B cell (primary cell): ENCODE data around the gene ZFP2. TPM values are rescaled to one million over a fixed set of nuclear protein-coding genes. Genes with fewer than 3 reads are reported as not detected.
"Not testable (repeated sequence)": the region's sequence is repeated elsewhere in the genome, so short reads cannot be mapped to it uniquely, and the experiment has no call there.

Source experiments
- ATAC-seq: fragments of 200-7000 bp; cut with Tn5 transposase; one replicate; pipeline ENCODE4 v1.10.0; 2021; ENCODE audit warnings: low read depth, mild to moderate bottlenecking, moderate number of reproducible peaks, moderate library complexity
- CTCF ChIA-PET: fragments of 350-600 bp; sonication (Branson Sonifier 250); formaldehyde crosslinking; loops from one replicate; lab custom pipeline; 2021; ENCODE audit warnings: antibody characterized with exemption, inconsistent platforms; lab: Charles Lee
- POLR2A ChIA-PET: fragments of 350-600 bp; sonication (Branson Sonifier 250); formaldehyde crosslinking; loops from one replicate; lab custom pipeline; 2021; ENCODE audit warnings: antibody characterized with exemption; lab: Charles Lee
- DNase-seq: peaks from one replicate; pipeline ENCODE4 v3.0.0; 2013
- H2AFZ ChIP-seq: 2 replicates; pipeline ENCODE4 v1.6.1; 2012; ENCODE audit warnings: mild to moderate bottlenecking, low read depth, low read length; ENCODE audit not compliant: insufficient read depth, poor library complexity, severe bottlenecking
- H3K27ac ChIP-seq, 2 donors: 1 replicate in 1 of 2; 2 replicates in 1 of 2; pipeline ENCODE4 v1.5.1; 2012 to 2013; ENCODE audit warnings: low read length in 2 of 2, mild to moderate bottlenecking in 2 of 2, moderate library complexity in 1 of 2
- H3K27me3 ChIP-seq, 4 experiments: fragments of 200-600 bp in 1 of 4; sonication (generic) in 1 of 4; replicated peaks in 1 of 4; 1 replicate in 2 of 4; 2 replicates in 2 of 4; pipeline versions ENCODE4 v1.6.1 to v1.7.0; 2013 to 2016; ENCODE audit warnings: low read length in 3 of 4, mild to moderate bottlenecking in 2 of 4, mixed read lengths in 1 of 4, moderate library complexity in 1 of 4; ENCODE audit not compliant: insufficient read depth in 4 of 4, control insufficient read depth in 3 of 4; ENCODE audit errors: control extremely low read depth in 1 of 4
- H3K36me3 ChIP-seq, 2 experiments: replicated peaks in 1 of 2; 1 replicate in 1 of 2; 2 replicates in 1 of 2; pipeline versions ENCODE4 v1.6.1 to v1.7.1; 2013; ENCODE audit warnings: low read length in 1 of 2; ENCODE audit not compliant: insufficient read depth in 2 of 2, control insufficient read depth in 1 of 2; ENCODE audit errors: control extremely low read depth in 1 of 2, extremely low read depth in 1 of 2
- H3K4me1 ChIP-seq, 2 donors: fragments of 200-600 bp in 1 of 2; sonication (generic) in 1 of 2; 1 replicate in 1 of 2; 2 replicates in 1 of 2; pipeline versions ENCODE4 v1.5.1 to v1.6.1; 2013 to 2017; ENCODE audit warnings: low read length in 2 of 2; ENCODE audit not compliant: control insufficient read depth in 2 of 2, insufficient read depth in 2 of 2
- H3K4me2 ChIP-seq: replicated peaks from 2 replicates; pipeline ENCODE3; 2012; ENCODE audit warnings: mild to moderate bottlenecking, low read depth, low read length; ENCODE audit not compliant: poor library complexity, severe bottlenecking
- H3K4me3 ChIP-seq, 5 experiments: fragments of 200-600 bp in 1 of 5; sonication (generic) in 1 of 5; 1 replicate in 3 of 5; 2 replicates in 2 of 5; pipeline versions ENCODE4 v1.5.1 to v1.7.0; 2011 to 2016; ENCODE audit warnings: low read length in 4 of 5, mild to moderate bottlenecking in 4 of 5, low read depth in 2 of 5, control low read depth in 1 of 5, moderate library complexity in 1 of 5; ENCODE audit not compliant: insufficient read depth in 1 of 5; ENCODE audit errors: control extremely low read depth in 1 of 5, extremely low read depth in 1 of 5
- H3K79me2 ChIP-seq: fragments of 200-600 bp; sonication (generic); one replicate; pipeline ENCODE4 v1.6.0; 2016; ENCODE audit warnings: low read length; ENCODE audit not compliant: control insufficient read depth, insufficient read depth
- H3K9ac ChIP-seq: fragments of 200-600 bp; sonication (generic); 2 replicates; pipeline ENCODE4 v1.6.1; 2017; ENCODE audit warnings: mild to moderate bottlenecking, low read length, moderate library complexity
- H3K9me3 ChIP-seq, 3 donors: one replicate each; pipeline versions ENCODE4 v1.6.1 to v1.7.1; 2013; ENCODE audit warnings: low read length in 2 of 3; ENCODE audit not compliant: control insufficient read depth in 2 of 3, insufficient read depth in 1 of 3; ENCODE audit errors: control extremely low read depth in 1 of 3
- H4K20me1 ChIP-seq: 2 replicates; pipeline ENCODE4 v1.6.0; 2012; ENCODE audit warnings: mild to moderate bottlenecking, low read length; ENCODE audit not compliant: insufficient read depth, control insufficient read depth, poor library complexity, severe bottlenecking
- H3K27ac Mint-ChIP-seq: one replicate; pipeline ENCODE4 v1.8.0; 2021; ENCODE audit warnings: mixed read lengths
- H3K27me3 Mint-ChIP-seq: one replicate; pipeline ENCODE4 v1.8.0; 2021; ENCODE audit warnings: mixed read lengths
- H3K4me1 Mint-ChIP-seq: one replicate; pipeline ENCODE4 v1.8.0; 2021; ENCODE audit warnings: mixed read lengths
- H3K4me3 Mint-ChIP-seq: one replicate; pipeline ENCODE4 v1.8.0; 2021; ENCODE audit warnings: mixed read lengths
- H3K9me3 Mint-ChIP-seq: one replicate; pipeline ENCODE4 v1.8.0; 2022; ENCODE audit warnings: mixed read lengths; ENCODE audit not compliant: insufficient read depth
- EZH2 ChIP-seq: IDR thresholded peaks from 2 replicates; pipeline ENCODE4 v1.6.1; 2012; ENCODE audit warnings: borderline replicate concordance, low read depth, mild to moderate bottlenecking, moderate library complexity, low read length; ENCODE audit not compliant: insufficient read depth, poor library complexity, severe bottlenecking
- WGBS: methylation state at CpG from one replicate; pipeline ENCODE4 v1.1.5; 2013; ENCODE audit warnings: missing lambda C conversion rate; ENCODE audit not compliant: insufficient coverage; 5-methylcytosine and 5-hydroxymethylcytosine counted together
- intact Hi-C: fragments of 100-400 bp; cut with micrococcal nuclease; formaldehyde crosslinking; loops from one replicate; pipeline ENCODE4 v1.10.0; 2022
- polyA plus RNA-seq: library from polyadenylated mRNA; depleted of rRNA; stranded (reverse); fragments of >200 nt; gene quantifications from 2 replicates; pipeline ENCODE4 v1.2.3, GENCODE V29; 2012
- total RNA-seq, 2 donors: library from RNA; stranded (reverse); fragments of 120-200 nt in 1 of 2; gene quantifications; 1 replicate in 1 of 2; 2 replicates in 1 of 2; pipeline versions ENCODE4 v1.2.3 to v1.2.4, GENCODE V29; 2013 to 2022
- TF ChIP-seq, protein P1 (sequence below): fragments of 200-600 bp; IDR thresholded peaks from one replicate; pipeline ENCODE4 v1.8.0; 2022; ENCODE audit warnings: antibody characterized with exemption, mild to moderate bottlenecking

ZFP2 gene
- total and polyA plus RNA-seq, 2 donors (not counting 1 experiment from before 2014, with no cell fraction given): 0.72 to 2.2 TPM

DNA sequence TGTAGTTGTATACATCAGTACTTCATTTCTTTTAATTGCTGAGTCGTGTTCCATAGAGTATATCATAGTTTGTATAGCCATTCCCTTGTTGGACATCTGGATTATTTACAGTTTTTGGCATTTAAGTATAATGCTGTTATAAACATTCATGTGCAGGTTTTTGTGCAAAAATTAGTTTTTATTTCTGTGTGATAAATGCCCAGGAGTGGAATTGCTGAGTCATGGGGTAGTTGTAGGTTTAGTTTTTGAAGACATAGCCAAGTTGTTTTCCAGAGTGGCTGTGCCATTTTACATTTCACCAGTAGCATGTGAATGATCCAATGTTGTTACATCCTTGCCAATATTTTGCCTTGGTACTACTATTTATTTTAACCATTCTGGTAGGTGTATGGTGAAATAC lies 23.4 kb upstream of the ZFP2 start:
- peaks cover 23% of the 10 kb centered on the region for H3K9me3 Mint-ChIP-seq
- ChIA-PET CTCF (no interaction called here), POLR2A (no interaction called here)
- H3K9me3 ChIP-seq: peaks cover 2 to 38% (median 18%) of the 10 kb centered on the region in 3 donors
- H3K4me3 Mint-ChIP-seq: no peak overlapping the region
- no peak for TF ChIP-seq EZH2
- TF ChIP-seq, protein P1, sequence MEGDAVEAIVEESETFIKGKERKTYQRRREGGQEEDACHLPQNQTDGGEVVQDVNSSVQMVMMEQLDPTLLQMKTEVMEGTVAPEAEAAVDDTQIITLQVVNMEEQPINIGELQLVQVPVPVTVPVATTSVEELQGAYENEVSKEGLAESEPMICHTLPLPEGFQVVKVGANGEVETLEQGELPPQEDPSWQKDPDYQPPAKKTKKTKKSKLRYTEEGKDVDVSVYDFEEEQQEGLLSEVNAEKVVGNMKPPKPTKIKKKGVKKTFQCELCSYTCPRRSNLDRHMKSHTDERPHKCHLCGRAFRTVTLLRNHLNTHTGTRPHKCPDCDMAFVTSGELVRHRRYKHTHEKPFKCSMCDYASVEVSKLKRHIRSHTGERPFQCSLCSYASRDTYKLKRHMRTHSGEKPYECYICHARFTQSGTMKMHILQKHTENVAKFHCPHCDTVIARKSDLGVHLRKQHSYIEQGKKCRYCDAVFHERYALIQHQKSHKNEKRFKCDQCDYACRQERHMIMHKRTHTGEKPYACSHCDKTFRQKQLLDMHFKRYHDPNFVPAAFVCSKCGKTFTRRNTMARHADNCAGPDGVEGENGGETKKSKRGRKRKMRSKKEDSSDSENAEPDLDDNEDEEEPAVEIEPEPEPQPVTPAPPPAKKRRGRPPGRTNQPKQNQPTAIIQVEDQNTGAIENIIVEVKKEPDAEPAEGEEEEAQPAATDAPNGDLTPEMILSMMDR: no peak
- no peaks in the 10 kb centered on the region for H3K4me1 ChIP-seq
- H2AFZ ChIP-seq: no peak overlapping the region
- H4K20me1 ChIP-seq: no peaks in the 10 kb centered on the region
- no peak overlapping the region for H3K27ac ChIP-seq
- no peak overlapping the region for H3K27ac Mint-ChIP-seq
- H3K79me2 ChIP-seq: peaks cover 25% of the 10 kb centered on the region
- no CpG with 5 or more reads among the region's 1 CpG for WGBS
- H3K4me1 Mint-ChIP-seq: no peaks in the 10 kb centered on the region
- H3K27me3 ChIP-seq: no peaks in the 10 kb centered on the region
- H3K4me3 ChIP-seq: no peak overlapping the region
- no peak for DNase-seq
- peaks cover 1 to 57% of the 10 kb centered on the region in 2 experiments for H3K36me3 ChIP-seq
- no peak overlapping the region for H3K4me2 ChIP-seq
- no peak for ATAC-seq
- no peaks in the 10 kb centered on the region for H3K27me3 Mint-ChIP-seq
- intact Hi-C loops: no loop called here
- H3K9ac ChIP-seq: no peak overlapping the region

GRCh38 chr5:178883115-178883694 lies 12.5 kb upstream of the ZFP2 start:
- H3K27me3 ChIP-seq, CTCF ChIA-PET, H3K4me1 Mint-ChIP-seq: not testable (repeated sequence)

More at GRCh38 chr5:178883115-178883694, 12.5 kb upstream of the ZFP2 start:
- Histone ChIP-seq H3K4me3 (peak overlapping the region in 1 of 5 experiments; percentile 3), H3K36me3 (peaks cover 17 to 33% of the 10 kb centered on the region in 2 experiments), H3K9me3 (peaks cover 17 to 55% (median 41%) of the 10 kb centered on the region in 3 donors)
- POLR2A ChIA-PET, H3K27ac ChIP-seq, H3K27me3 Mint-ChIP-seq, intact Hi-C loops, H3K4me2 ChIP-seq, DNase-seq, H3K4me3 Mint-ChIP-seq, H3K79me2 ChIP-seq, ATAC-seq, H3K27ac Mint-ChIP-seq, H3K9ac ChIP-seq, H3K4me1 ChIP-seq, H2AFZ ChIP-seq, H4K20me1 ChIP-seq: not testable (repeated sequence)
- peaks cover 28% of the 10 kb centered on the region for H3K9me3 Mint-ChIP-seq
- no CpG with 5 or more reads among the region's 4 CpGs for WGBS
